GM20000 (cell line): ENCODE measurements around the gene AURKB.

Experiments used
- DNase-seq: peaks from one replicate; pipeline ENCODE4 v3.0.0; 2012; ENCODE audit warnings: low spot score
- CTCF ChIP-seq: IDR thresholded peaks from 2 replicates; pipeline ENCODE4 v1.5.1; 2012; ENCODE audit warnings: mild to moderate bottlenecking, control low read depth; ENCODE audit errors: extremely low read depth, missing control alignments

AURKB gene

GRCh38 chr17:8155231-8155995 lies 55.0 kb downstream of the AURKB start:
- DNase-seq: no peak
- TF ChIP-seq CTCF: no peak
